ENCODE data around the gene HLCS.

Gene HLCS

DNA sequence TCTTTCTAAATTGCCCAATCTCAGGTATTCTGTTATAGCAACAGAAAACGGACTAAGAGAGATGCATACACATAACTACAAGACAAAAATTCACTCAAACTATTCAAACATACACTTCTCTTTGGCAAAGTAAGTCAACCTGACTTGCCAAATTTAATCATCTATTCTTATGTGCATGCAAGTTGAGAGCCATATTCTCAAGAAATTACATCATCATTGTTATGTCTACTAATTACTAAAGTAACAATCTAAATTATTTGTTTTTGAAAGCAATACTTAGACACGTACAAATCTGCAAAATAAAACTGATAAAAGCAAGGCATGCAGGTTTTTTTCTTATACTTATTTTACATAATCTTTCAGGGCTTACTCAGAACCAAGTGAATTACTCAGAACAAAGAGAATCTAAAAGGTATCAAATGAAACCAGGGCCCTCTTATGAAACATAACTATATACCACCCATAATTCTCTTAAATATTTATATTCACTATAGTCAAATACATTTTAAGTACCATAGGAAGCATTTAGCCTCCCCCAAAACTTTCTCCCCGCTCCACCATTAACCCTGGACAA is 62.3 kb downstream of the HLCS start:
- Histone ChIP-seq H2AFZ (ENCODE audit: low read length) (no peak overlapping the region), H3K27me3 (replicated peaks; ENCODE audit: insufficient read depth, low read length) (no peaks in the 10 kb centered on the region), H3K9me3 (replicated peaks; ENCODE audit: insufficient read depth, low read length) (no peaks in the 10 kb centered on the region), H4K20me1 (ENCODE audit: insufficient read depth, low read length) (no peaks in the 10 kb centered on the region), H3K4me3 (ENCODE audit: low read length) (no peak overlapping the region), H3K79me2 (ENCODE audit: low read length) (no peaks in the 10 kb centered on the region), H3K4me1 (ENCODE audit: low read length) (no peaks in the 10 kb centered on the region), H3K9ac (ENCODE audit: low read length) (no peak overlapping the region), H3F3A (ENCODE audit: insufficient read depth, low read length) (no peaks in the 10 kb centered on the region), H3K4me2 (ENCODE audit: low read depth, low read length) (no peak overlapping the region), H3K27ac (ENCODE audit: low read length) (no peak overlapping the region), H3K9me2 (replicated peaks; ENCODE audit: insufficient read depth, low read length) (no peaks in the 10 kb centered on the region), H3K36me3 (replicated peaks; ENCODE audit: insufficient read depth, low read length) (no peaks in the 10 kb centered on the region)
- TF ChIP-seq EZH2 (optimal IDR thresholded peaks at IDR 0.05; ENCODE audit: low read depth, low read length) = no peak
- no peak for TF ChIP-seq EZH2phosphoT487 (IDR thresholded peaks at IDR 0.05; ENCODE audit: low read length)
- TF ChIP-seq, protein P1, sequence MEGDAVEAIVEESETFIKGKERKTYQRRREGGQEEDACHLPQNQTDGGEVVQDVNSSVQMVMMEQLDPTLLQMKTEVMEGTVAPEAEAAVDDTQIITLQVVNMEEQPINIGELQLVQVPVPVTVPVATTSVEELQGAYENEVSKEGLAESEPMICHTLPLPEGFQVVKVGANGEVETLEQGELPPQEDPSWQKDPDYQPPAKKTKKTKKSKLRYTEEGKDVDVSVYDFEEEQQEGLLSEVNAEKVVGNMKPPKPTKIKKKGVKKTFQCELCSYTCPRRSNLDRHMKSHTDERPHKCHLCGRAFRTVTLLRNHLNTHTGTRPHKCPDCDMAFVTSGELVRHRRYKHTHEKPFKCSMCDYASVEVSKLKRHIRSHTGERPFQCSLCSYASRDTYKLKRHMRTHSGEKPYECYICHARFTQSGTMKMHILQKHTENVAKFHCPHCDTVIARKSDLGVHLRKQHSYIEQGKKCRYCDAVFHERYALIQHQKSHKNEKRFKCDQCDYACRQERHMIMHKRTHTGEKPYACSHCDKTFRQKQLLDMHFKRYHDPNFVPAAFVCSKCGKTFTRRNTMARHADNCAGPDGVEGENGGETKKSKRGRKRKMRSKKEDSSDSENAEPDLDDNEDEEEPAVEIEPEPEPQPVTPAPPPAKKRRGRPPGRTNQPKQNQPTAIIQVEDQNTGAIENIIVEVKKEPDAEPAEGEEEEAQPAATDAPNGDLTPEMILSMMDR (IDR thresholded peaks at IDR 0.05; ENCODE audit: low read length) = no peak
- DNase-seq = no peak

DNA sequence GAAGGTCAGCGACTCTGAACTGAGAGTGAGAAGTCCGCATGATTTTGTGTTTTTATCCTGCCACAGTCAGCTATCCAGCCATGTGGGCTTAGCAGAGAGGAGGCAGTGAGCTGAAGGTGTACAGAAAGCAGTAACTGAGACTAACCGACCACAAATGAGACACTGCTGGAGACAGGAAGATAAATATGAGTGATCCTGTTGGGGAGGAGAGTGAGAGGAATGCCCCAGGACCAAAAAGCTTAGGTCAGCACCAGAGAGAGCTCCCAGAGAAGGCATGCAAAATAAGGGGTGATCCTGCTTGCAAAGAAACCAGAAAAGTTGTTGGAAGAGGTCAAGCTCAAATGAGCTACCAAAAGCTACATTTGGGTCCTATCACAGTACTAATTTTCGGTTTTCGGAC is 63.7 kb downstream of the HLCS start:
- H4K20me1 ChIP-seq (ENCODE audit: insufficient read depth, low read length) = no peaks in the 10 kb centered on the region
- no peaks in the 10 kb centered on the region for H3K27me3 ChIP-seq (replicated peaks; ENCODE audit: insufficient read depth, low read length)
- no peak overlapping the region for H3K4me2 ChIP-seq (ENCODE audit: low read depth, low read length)
- H3K9me2 ChIP-seq (replicated peaks; ENCODE audit: insufficient read depth, low read length) = no peaks in the 10 kb centered on the region
- TF ChIP-seq EZH2phosphoT487 (IDR thresholded peaks at IDR 0.05; ENCODE audit: low read length) = no peak
- no peaks in the 10 kb centered on the region for H3K4me1 ChIP-seq (ENCODE audit: low read length)
- H3K27ac ChIP-seq (ENCODE audit: low read length) = no peak overlapping the region
- H3K4me3 ChIP-seq (ENCODE audit: low read length) = no peak overlapping the region
- no peak overlapping the region for H2AFZ ChIP-seq (ENCODE audit: low read length)
- DNase-seq = peak; percentile 23
- H3F3A ChIP-seq (ENCODE audit: insufficient read depth, low read length) = no peaks in the 10 kb centered on the region
- no peaks in the 10 kb centered on the region for H3K9me3 ChIP-seq (replicated peaks; ENCODE audit: insufficient read depth, low read length)
- no peaks in the 10 kb centered on the region for H3K79me2 ChIP-seq (ENCODE audit: low read length)
- H3K9ac ChIP-seq (ENCODE audit: low read length) = no peak overlapping the region
- H3K36me3 ChIP-seq (replicated peaks; ENCODE audit: insufficient read depth, low read length) = no peaks in the 10 kb centered on the region

DNA sequence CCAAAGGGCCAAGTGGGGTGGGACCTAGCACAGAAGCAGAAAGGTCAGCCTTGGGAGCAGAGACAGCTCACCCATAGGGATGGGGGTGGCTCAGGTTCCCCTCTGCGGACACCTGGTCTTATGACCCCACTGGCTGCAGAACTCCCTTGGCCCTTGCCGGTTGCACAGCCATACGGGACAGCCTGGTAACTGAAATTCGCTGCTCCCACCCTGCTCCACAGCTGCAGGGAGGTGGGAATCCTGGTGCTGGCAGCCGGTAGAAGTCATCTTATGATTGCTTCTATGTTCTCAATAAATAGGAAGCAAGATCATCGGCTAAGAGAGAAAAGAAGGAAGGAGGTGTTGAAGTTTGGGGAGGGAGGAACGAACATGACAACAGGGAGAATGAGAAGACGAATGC is 64.1 kb downstream of the HLCS start:
- H3F3A ChIP-seq (ENCODE audit: insufficient read depth, low read length) = no peaks in the 10 kb centered on the region
- no peaks in the 10 kb centered on the region for H3K27me3 ChIP-seq (replicated peaks; ENCODE audit: insufficient read depth, low read length)
- no peak overlapping the region for H3K27ac ChIP-seq (ENCODE audit: low read length)
- no peak overlapping the region for H3K9ac ChIP-seq (ENCODE audit: low read length)
- no peaks in the 10 kb centered on the region for H3K4me1 ChIP-seq (ENCODE audit: low read length)
- no peak overlapping the region for H2AFZ ChIP-seq (ENCODE audit: low read length)
- no peak overlapping the region for H3K4me2 ChIP-seq (ENCODE audit: low read depth, low read length)
- no peaks in the 10 kb centered on the region for H3K79me2 ChIP-seq (ENCODE audit: low read length)
- H3K36me3 ChIP-seq (replicated peaks; ENCODE audit: insufficient read depth, low read length) = no peaks in the 10 kb centered on the region
- no peak for TF ChIP-seq EZH2phosphoT487 (IDR thresholded peaks at IDR 0.05; ENCODE audit: low read length)
- H3K4me3 ChIP-seq (ENCODE audit: low read length) = no peak overlapping the region
- H3K9me2 ChIP-seq (replicated peaks; ENCODE audit: insufficient read depth, low read length) = no peaks in the 10 kb centered on the region
- H4K20me1 ChIP-seq (ENCODE audit: insufficient read depth, low read length) = no peaks in the 10 kb centered on the region
- no peak for DNase-seq
- no peaks in the 10 kb centered on the region for H3K9me3 ChIP-seq (replicated peaks; ENCODE audit: insufficient read depth, low read length)

DNA sequence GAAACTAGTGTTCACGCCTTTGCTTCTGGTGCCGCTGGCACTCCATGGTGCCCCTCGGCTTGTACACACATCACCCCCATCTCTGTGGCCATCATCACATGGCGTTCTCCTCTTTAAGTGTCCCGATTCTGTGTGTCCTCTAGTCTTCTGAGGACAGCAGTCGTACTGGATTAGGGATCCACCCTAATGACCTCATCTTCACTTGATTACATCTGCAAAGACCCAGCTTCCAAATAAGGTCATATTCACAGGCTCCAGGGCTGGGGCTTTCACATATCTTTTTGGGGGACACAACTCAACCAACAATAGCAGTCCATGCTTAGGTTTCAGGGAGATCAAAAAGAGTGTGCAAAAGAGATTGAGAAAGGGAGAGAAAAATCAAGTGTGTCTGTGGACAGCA is 64.9 kb downstream of the HLCS start:
- no peaks in the 10 kb centered on the region for H3K27me3 ChIP-seq (replicated peaks; ENCODE audit: insufficient read depth, low read length)
- H3K4me3 ChIP-seq (ENCODE audit: low read length) = no peak overlapping the region
- no peak overlapping the region for H3K27ac ChIP-seq (ENCODE audit: low read length)
- no peaks in the 10 kb centered on the region for H4K20me1 ChIP-seq (ENCODE audit: insufficient read depth, low read length)
- H3K9me3 ChIP-seq (replicated peaks; ENCODE audit: insufficient read depth, low read length) = no peaks in the 10 kb centered on the region
- H3K79me2 ChIP-seq (ENCODE audit: low read length) = no peaks in the 10 kb centered on the region
- H3K9me2 ChIP-seq (replicated peaks; ENCODE audit: insufficient read depth, low read length) = no peaks in the 10 kb centered on the region
- no peak for DNase-seq
- no peaks in the 10 kb centered on the region for H3F3A ChIP-seq (ENCODE audit: insufficient read depth, low read length)
- H3K4me1 ChIP-seq (ENCODE audit: low read length) = no peaks in the 10 kb centered on the region
- H3K4me2 ChIP-seq (ENCODE audit: low read depth, low read length) = no peak overlapping the region
- no peaks in the 10 kb centered on the region for H3K36me3 ChIP-seq (replicated peaks; ENCODE audit: insufficient read depth, low read length)
- H3K9ac ChIP-seq (ENCODE audit: low read length) = no peak overlapping the region
- TF ChIP-seq EZH2 (optimal IDR thresholded peaks at IDR 0.05; ENCODE audit: low read depth, low read length) (no peak), EZH2phosphoT487 (IDR thresholded peaks at IDR 0.05; ENCODE audit: low read length) (no peak)
- TF ChIP-seq, protein P1 (IDR thresholded peaks at IDR 0.05; ENCODE audit: low read length) = no peak
- no peak overlapping the region for H2AFZ ChIP-seq (ENCODE audit: low read length)
